Activated gamma-delta T cell treated with Interleukin-2 at 50 U/mL for 16 hours (primary cell): ENCODE measurements around the gene LPIN3.

Experiments
- DNase-seq: peaks from one replicate; pipeline ENCODE4 v3.0.0-alpha.2; 2020

The LPIN3 gene

DNA sequence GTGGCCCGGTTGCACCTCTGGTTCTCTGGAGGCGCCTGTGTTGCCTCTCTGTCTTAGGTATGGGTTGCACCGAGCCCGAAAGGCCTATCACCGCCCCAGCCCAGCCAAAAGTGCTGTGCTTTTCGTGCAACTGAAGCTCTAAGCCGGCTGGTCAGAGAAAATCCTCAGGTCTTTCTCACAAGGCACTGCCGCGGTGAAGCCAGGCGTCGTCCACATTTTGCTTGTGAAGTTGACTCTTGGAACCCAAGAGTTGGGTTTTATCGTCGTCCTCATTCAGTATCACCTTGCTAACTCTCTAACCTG, 26.7 kb downstream of the LPIN3 start:
- DNase-seq = no peak

DNA sequence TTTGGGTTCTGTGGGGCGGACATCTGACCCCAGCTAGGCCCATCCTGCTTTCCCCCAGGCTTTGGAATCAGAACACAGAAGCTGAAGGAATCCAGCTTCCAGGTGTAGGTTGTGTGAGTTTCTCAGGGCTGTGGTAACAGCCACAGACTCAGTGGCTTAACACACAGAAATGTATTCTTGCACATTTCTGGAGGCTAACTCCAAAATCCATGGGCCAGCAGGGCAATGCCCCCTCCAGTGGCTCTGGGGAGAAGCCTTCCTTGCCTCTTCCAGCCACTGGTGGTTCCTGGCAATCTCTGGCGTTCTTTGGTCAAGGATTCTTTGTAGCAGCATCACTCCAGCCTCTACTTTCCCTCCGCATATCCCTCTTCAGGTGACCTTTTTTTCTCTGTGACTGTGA, 27.3 kb downstream of the LPIN3 start:
- DNase-seq = no peak

DNA sequence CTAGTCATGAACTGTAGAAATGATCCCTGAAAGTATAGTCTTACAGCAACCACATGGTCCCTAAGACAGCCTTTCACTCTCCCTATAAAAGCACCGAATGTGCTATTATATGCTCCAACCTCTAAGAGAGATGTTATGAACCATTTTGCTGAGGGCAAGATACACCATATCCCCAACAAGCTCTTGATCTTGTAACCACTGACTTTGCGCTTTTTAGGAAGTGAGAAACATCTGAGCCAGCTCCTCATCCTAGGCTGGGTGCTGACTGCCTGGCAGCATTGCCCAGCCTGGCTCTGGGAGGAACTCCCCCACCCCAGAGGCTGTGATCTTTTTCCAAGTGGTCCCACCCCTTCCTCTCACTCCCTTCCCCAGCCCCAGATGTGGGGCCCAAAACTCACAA, 29.1 kb downstream of the LPIN3 start:
- no peak for DNase-seq

DNA sequence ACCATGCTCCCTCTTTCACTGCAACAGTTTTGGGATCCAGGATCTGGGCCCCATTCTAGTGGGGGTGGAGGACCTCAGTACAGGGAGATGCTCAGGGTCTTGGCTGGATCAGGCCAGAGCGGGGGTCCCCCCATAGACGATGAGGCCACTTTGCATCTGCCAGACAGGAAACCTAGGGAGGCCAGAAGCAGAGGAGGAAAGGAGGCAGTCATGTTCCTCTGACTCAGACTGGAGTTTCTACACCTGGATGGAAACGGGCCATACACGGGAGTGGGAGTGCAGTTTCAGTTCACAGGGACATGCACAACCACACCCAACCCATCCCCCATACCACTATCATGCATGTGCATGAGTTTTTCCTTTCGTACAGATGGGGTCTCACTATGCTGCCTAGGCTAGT, 29.6 kb downstream of the LPIN3 start:
- DNase-seq = no peak

DNA sequence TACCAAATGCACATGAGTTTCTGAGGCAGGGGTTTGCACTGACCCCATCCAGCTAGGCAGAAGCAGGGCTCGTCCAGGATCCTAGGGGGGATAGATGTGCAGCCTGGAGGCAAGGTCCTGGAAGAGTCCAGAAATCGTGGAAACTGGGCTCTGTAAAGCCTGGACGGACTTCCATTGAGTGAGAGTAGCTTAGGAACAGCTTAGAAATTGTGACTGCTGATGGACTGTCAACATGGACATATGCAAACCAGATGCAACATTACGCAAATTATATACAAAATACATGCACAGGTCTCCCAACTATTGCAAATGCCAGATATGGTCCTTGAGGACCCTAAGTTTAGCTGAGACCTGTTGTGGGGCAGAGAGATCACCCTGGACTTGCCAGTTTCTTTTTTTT, 30.8 kb downstream of the LPIN3 start:
- DNase-seq = no peak

DNA sequence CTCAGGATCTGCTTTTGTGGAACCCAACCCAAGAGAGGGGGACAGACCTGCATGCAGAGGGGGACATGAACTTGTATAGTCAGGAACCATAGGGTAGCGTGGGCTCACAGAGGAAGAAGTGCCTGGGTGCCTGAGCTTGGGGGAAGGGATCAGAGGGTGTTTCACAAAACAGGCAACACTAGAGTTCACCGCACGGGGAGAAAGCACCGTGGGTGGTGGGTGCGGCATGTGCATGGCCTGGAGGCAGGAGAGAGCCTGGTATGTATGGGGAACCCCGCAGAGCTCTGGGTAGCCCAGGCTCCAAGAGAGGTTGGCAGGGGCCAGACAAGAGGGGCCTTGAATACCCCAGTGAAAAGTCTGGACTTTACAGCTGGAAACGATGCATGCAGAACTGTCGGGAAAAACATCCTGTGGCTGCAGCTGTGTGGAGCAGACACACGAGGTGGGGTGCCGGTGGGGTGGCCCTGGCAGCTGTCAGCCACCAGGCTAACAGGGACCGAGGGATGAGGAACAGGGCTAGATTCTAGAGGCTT, 32.7 kb downstream of the LPIN3 start:
- no peak for DNase-seq

DNA sequence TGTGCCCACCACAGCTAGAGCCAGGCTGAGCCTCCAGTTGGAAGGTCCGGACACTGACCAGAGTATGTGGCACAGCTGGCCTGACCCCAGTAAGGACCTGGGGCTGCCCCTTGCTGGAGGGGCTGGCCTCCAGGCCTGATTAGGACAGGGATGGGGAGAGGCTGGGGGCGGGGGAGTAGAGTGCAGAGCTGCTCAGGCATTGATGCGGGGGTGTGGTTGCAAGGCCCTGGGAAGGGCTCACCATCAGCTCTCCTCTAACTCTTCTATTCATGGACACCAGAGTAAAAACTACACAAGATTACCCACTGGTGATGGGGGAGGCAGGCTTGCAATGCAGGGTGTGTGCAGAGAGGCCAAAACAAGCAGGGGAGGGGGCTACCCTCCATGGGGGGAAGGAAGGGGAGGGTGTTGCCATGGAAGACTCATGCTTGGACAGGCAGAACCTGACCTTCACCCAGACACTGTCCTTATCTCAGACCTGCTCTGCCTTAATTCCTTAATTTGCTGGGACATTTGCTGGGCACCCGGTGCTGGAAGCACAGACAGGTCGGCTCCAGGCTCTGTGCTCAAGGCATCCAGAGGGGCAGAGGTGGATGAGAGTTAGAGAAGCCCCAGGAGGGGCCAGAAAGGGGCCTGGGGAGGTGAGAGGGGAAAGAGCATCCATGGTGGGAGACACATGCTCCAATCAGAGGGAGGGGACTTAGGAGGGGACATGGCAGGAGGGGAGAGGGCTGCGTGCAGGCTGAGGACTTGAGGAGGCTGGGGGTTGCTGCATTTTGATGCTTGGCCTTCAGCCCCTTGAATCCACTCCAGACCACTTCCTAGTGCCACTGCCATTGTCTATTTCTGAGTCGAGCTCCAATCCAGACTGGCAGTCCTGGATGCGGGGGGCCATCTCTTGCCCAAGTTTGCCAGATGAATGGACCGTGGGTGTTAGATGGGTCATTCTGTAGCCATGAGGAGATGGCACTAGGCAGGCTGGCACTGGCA, 33.6 kb downstream of the LPIN3 start:
- no peak for DNase-seq

DNA sequence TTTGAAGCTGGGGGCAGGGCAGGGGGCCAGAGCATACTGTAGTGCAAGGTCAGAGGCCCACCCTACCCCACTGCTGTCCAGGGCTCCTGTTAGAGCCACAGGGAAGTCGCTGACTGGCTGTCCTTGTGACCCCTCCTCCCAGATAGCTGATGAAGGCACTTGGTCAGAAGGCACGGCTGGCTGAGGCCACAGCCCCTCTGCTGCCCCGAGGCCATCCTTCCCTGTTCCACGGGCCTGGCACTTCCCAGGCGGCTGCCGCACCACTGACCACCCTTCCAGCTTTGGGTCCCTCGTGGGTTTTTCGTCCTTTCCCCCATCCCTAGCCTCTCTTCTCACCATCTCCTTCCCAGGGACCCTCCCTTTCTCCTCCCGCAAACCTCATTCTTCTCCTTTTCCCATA, 35.2 kb downstream of the LPIN3 start:
- no peak for DNase-seq

DNA sequence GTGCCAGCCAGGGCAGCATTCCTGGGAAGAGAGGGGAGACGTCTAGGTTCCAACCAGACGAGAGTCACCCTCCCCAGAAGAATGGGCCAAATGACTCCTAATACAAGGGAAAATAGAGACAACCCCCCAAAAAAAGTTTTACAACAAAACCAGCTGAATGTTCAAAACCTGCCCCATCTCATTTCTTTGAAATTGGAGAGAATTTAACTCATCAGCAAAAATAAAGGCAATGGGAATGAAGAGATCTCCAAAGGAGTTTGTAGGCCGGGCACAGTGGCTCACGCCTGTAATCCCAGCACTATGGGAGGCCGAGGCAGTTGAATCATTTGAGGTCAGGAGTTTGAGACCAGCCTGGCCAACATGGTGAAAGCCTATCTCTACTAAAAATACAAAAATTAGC, 35.7 kb downstream of the LPIN3 start:
- no peak for DNase-seq

DNA sequence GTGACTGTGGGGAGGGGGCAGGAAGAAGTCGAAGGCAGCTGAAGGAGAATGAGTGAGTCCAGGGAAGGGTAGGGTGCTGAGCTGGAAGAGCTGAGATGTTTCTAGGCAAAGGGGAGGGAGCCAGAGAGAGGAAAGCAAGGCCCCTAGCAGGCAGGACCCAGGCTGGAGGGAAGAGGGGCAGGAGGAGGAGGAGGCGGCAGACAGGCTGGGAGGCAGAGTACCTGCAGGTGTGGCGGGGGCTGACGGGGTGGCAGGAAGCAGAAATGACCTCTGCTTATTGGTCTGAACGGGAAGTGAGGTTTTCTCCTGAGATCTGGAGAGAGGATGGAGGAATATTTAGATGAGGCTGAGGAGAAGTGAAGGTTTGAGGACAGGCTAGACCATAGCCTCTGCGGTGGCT, 36.7 kb downstream of the LPIN3 start:
- no peak for DNase-seq

DNA sequence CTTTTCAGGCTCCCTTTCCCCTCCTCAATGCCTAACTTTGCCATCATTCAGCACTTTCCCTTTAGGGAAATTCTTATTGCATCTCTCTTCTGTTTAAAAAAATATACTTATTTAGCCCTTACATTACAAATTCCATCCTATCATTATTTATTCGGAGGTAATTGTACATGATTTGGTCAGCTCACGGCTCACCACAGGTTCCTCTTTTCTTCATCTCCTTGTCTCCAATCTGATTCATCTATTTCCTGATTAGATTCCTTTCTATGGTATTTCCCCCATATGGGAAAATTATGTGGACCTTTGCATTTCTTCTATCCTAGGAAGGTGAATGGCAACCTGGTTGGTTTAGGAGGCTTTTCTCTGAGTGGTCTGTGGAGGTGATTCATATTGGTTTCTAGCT, 38.9 kb downstream of the LPIN3 start:
- DNase-seq = no peak

DNA sequence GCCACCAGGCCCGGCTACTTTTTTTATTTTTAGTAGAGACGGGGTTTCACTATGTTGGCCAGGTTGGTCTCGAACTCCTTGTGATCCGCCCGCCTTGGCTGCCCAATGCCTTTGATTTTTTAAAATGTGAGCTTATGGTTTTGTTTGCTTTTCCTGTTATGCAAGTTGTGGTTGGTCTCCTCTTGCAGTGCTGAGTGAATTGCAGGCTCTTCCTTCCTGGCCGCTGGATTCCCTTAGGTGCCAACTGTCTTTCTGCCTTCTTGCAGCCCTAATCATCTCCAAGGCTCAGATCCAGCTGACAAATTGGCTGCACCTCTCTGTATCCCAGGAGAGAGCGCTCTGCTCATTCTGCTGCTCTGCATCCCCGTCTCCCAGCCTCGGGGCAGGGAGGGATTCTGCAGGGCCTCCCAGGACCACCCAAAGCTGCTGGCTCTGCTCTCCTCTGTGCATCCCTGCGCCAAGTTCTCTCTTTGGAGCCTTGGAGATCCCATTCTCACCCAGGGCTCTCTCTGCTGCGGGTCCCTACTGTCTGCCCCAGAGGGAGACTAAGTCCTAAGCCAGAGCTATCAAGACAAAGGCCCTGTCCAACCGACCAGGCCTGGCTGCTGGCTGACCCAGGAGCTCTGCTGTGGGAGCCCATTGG, 40.1 kb downstream of the LPIN3 start:
- no peak for DNase-seq

DNA sequence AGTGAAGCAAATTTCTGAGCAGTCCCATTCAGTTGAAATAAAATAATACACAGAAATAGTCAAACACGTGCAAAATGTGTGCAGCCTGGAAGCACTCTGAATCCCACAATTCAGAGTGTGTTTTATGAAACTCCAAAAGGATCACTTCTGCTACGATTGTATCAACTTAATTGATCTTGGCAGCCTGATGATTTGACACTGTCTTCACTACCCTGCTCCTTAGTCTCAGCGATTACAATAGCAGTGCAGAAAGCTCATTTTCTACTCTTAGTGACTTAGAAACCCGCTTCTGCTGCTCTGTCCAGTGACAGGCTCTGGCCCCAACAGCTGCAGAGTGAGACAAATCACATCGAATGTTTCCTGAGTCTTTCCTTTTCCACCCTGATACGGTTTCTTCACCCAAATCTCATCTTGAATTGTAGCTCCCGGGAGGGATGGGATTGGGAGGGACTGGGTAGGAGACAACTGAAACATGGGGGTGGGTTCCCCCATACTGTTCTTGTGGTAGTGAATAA, 42.2 kb downstream of the LPIN3 start:
- no peak for DNase-seq

DNA sequence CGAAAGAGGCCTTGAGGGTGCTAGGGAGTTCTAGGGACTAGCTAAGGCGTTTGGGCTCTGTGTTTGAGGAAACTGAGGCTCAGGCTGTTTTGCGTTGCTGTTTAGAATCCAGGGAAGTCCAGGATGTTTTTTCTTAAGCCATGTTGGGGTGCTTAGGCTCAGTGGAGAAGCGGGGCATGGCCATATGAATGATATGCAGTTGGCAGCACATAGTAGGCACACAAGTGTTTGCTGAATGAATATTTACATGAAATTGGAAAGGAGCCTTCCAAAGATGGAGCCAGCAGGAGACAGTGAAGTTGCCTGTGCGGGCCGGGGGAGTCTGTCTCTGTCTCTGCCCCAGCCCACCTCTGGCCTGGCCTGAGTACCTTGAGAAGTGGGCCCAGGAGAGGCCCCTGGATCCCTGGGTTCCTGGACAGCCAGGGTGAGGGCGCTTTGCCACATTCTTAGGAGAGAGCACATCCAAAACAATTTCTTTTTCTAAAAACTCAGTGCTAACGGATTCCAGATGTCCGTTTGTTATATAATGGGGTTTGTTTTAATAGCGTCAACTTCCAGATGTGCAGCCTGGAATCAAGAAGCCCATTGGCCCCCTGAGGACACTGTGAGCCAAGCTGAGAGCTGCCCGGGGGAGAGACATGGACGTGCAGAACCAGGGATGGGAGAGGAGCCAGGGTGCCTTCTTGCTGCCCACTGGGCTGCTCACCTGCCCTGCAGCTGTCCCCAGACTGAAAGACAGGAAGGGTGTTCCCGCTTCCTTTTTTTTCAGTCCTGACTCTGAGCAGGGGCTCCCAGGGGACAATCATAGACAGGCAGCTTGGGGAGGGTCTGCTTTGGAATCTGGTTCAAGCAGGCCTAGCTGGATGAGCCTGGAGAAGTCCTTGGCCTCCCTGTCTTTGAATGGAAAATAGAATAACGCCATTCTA, 46.1 kb downstream of the LPIN3 start:
- DNase-seq = no peak

DNA sequence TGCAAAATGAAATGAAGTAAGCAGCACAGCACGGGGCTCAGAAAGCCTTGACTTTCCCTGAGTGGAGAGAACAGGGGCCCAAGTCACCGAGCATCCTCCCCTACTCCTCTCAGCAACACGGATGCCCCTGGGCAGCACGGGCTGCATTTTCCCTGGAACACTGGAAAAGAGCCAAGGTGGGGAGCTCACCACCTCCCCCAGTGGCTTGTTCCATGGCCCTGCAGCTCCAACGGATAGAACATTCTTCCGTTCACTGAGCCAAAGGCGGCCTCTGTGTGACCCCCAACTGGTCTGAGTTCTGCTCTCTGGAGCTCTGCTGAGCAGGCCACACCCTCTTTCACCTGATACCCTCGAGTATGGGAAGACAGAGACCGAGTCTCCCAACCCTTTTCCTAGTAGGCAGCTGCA, 46.8 kb downstream of the LPIN3 start:
- no peak for DNase-seq

DNA sequence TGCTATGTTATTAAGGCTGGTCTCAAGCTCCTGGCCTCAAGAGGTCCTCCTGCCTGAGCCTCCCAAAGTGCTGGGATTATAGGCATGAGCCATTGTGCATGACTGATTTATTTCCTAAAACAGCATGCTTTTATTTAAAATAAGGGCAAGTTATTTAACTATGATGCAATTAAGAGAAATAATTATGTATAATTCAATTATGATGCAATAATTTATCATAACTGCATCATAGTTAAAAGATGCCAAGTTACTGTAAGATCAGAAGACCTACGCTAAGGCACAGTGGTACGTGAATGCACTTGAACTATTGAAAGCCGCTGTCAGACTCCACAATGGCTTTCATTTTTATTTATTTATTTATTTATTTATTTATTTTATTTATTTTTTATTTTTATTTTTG, 50.3 kb downstream of the LPIN3 start:
- no peak for DNase-seq

DNA sequence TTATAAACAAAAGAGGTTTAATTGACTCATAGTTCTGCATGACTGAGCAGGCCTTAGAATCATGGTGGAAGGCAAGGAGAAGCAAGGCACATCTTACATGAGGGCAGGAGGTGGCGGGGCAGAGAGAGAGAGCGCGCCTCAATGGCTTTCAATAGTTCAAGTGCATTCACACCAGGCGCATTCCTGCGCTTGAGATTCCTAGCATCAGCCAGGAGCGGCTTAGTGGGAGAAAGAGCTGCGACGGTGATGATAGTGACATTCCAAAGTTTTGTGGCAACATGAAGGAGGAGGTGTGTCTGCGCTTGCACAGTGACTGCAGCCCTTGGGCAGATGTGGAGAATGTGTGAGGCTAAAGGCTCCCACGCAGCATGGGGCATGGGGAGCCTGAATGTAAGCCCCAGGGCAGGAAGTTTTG, 51.0 kb downstream of the LPIN3 start:
- DNase-seq = no peak

DNA sequence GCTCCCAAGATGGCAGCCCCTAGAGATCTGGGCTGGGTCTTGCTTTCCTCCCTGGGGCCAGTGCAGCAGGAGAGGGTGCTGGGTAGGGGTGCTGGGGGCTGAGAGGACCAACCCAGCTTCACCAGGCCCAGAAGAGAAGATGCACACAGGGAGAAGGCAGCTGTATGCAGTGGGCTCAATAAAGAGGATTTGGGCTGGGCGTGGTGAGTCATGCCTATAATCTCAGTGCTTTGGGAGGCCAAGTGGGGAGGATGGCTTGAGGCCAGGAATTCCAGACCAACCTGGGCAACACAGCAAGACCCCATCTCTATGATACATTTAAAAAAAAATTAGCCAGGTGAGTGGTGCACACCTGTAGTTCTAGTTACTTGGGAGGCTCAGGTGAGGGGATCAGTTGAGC, 51.7 kb downstream of the LPIN3 start:
- DNase-seq = no peak

DNA sequence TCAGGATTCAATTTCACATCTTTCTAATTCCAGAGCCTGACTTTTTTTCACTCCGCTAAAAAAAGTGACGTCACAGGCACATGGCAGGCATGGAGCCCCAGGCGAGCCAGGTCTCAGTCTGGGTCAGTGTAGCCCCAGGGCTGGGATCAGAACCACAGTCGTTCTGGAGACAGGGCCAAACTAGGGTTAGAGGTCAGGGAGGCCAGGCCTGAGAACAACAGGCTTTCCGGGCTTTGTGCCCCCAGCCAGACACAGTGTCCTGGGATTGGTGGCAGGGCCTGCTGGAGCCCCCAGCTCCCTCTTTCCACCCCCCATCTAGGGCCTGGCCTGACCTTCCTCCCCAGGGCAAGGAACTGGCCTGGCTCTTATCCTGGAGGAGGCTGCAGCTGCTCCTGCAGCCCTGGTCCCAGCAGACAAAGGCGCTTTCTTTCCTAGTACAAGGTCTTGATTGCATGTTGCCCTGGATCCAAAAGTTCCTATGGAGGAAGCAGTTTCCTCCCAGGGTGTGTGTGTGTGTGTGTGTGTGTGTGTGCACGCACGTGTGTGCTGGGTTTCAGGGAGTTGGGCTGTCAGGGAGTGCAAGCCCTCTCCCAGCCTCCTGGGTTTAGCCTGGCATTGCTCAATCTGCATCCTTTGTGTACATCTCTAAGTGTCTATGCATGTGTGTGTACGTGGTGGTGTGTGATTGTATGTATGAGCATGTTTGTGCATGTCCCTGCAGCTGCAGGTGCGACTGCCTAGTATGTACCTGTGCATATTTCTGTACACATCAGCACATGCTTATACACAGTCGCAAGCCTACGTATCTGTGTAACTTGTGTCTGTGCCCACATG, 52.5 kb downstream of the LPIN3 start:
- no peak for DNase-seq

DNA sequence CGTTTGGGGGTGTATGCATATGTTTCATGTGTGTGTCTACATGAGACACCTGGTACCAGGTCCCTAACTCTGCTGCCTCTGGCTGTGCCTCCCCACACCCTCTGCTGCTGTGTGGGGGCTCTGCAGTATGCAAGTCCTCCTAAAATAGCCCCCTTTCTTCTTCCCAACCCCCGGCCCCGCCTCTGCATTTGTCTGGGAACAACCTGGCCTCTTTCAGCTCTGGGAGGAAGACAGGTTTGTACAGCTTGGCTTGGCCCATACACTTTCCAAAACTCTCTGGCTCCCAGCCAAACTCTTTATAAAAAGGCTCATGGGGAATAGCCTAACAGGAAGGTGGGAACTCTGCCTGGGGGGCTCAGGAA, 53.1 kb downstream of the LPIN3 start:
- DNase-seq = no peak

DNA sequence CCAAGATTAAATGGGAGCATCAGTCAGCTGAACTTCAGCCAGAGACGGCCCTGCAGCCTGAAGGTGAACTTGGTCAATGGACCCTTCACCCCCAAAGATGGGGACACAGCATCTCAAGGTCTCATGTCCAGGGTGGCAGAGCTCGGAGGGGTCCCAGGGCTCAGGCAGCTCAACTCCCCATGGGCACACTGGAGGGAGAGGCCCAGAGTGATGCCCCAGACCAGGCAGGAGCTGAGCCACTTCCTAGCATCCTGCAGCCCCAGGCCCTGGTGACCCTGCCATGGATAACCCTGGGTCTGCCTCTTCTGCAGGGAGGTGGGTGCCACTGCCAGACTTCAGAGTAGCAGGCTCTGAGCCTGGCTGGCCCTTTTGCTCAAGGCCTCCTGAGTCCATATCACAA, 53.5 kb downstream of the LPIN3 start:
- no peak for DNase-seq
